Activated effector memory CD4-positive, alpha-beta T cell treated with anti-CD3 and anti-CD28 coated beads, Interleukin-2, amount 50 U/mL, for 16 hours (primary cell): ENCODE results near the gene ZNF587B.
"Not testable (repeated sequence)": the region's sequence is repeated elsewhere in the genome, so short reads cannot be mapped to it uniquely, and the experiment has no call there.

ENCODE experiments used
- DNase-seq: peaks from one replicate; pipeline ENCODE4 v3.0.0-alpha.2; 2020

ZNF587B gene

GRCh38 chr19:57873883-57874799 is 44.0 kb downstream of the ZNF587B start:
- DNase-seq, result not testable (repeated sequence)

- no peak for DNase-seq
Measured at GRCh38 chr19:57886046-57886445, 55.9 kb downstream of the ZNF587B start.

- DNase-seq, result no peak
Measured at GRCh38 chr19:57887195-57887941, 57.3 kb downstream of the ZNF587B start.

- no peak for DNase-seq
Measured at GRCh38 chr19:57888107-57888559, 58.0 kb downstream of the ZNF587B start.

- DNase-seq, result peak; percentile 92
Measured at GRCh38 chr19:57888560-57889231, 58.6 kb downstream of the ZNF587B start, which contains the start of gene ZNF814. ZNF814 (minus strand) TSS chr19:57889037; CDS start chr19:57888802, 235 bp downstream.

GRCh38 chr19:57890706-57891105 is 60.6 kb downstream of the ZNF587B start:
- not testable (repeated sequence) for DNase-seq
